GM21526 (cell line): Measurements from ENCODE around the gene TRIM41.
"Not testable (repeated sequence)": the region's sequence is repeated elsewhere in the genome, so short reads cannot be mapped to it uniquely, and the experiment has no call there.

Source experiments
- ATAC-seq: cut with Tn5 transposase; IDR thresholded peaks from one replicate; pipeline ENCODE4 v1.9.1; 2021; ENCODE audit warnings: moderate library complexity; ENCODE audit not compliant: unreplicated experiment, low FRiP score

Gene TRIM41

DNA sequence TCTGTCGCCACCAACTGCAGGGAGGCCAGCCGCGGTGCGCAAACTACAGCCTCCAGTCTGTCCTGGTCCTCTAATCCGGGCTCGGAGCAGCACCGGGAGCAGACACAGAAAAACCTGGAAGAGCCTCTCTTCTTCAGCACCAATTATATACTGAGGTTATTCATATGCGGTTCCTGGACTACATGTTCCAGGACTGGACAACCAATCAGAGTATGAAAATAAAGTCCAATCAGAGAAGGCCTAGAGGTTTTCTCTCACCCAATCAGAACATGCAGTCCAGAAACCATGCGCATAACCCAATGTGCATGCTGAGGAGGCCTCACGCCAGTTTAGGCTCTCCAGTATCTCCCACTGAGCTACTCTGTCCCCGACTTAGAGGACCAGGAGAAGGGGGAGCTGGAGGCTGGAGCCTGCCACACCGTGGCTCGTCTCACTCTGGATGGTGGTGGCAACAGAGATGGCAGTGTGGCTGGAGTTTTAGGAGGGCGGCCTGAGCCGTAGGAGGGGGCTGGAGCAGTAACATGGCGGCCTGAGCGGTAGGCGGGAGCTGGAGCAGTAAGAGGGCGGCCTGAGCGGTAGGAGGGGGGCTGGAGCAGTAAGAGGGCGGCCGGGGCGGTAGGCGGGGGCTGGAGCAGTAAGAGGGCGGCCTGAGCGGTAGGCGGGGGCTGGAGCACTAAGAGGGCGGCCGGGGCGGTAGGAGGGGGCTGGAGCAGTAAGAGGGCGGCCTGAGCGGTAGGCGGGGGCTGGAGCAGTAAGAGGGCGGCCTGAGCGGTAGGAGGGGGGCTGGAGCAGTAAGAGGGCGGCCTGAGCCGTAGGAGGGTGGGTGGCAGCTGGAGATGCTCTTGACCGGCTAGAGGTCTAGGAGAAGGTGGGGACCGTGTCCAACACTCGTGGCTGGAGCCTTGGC, 58.2 kb downstream of the TRIM41 start:
- ATAC-seq, result no peak

DNA sequence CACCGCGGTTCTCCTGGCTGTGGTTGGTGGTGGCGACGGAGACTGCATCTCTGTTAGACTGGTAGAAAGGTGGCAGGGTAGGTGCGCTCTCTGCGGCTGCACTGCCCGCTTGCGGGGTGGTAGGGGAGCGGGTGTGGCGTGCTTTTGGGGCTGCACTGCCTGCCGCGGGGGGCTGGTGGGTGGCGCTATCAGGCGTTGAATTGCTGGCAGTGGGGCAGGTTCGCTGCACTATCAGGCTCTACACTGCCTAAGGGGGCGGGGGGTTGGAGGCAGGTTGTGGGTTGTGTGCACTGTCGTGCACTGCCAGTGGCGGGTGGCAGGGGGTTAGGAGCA, 58.9 kb downstream of the TRIM41 start:
- ATAC-seq, result no peak

DNA sequence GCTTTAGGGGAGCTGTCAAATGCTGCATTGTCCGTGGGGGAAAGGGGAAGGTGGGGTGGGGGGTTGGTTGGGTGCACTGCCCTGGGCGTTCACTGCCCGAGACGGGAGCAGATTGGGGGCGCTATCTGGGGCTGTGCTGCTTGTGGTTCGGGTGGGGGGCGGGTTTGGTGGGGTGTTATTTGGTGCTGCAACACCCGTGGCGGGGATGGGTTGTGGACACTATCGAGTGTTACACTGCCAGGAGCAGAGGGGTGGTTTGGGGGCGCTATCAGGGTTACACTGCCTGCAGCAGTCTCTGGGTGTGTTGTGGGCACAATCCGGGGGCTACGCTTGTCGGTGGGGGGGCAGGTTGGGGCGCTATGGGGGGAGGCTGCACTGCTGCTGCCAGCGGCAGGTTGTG, 59.3 kb downstream of the TRIM41 start:
- not testable (repeated sequence) for ATAC-seq

DNA sequence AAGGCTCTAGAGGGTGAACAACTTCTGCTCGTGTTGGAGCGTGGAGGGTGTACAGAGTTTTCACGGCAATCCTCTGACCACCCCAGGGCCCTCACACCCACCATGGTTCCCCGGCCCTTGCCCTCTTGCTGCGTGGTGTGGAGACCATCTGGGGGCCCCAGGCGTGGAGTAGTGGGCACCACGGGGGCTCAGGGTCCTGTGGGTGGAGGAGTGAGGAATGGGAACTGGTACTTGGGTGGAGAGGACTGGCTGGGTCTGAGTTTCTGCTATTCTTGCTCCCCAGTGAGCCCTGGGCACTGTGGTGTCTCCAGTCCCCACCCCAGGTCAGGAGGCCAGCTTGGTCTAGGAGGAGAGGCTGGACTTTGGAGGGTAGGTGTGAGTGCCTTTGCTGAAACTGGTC, 59.8 kb downstream of the TRIM41 start:
- no peak for ATAC-seq

DNA sequence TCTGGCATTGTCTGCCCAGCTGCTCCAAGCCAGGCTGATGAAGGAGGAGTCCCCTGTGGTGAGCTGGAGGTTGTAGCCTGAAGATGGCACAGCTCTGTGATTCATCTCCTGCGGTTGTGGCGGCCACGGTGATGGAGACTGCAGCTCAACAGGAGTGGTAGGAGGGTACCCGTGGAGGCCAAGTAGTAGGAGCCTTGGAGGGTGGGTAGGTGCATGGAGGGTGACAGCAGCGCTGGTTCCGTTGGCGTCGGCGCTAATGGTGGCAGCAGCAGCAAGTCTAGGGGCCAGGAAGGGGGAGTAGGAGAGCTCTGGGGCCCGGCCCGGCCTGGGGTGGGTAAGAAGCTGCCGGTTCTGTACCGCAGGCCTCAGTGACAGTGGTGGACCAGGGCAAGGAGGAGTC, 60.3 kb downstream of the TRIM41 start:
- no peak for ATAC-seq

DNA sequence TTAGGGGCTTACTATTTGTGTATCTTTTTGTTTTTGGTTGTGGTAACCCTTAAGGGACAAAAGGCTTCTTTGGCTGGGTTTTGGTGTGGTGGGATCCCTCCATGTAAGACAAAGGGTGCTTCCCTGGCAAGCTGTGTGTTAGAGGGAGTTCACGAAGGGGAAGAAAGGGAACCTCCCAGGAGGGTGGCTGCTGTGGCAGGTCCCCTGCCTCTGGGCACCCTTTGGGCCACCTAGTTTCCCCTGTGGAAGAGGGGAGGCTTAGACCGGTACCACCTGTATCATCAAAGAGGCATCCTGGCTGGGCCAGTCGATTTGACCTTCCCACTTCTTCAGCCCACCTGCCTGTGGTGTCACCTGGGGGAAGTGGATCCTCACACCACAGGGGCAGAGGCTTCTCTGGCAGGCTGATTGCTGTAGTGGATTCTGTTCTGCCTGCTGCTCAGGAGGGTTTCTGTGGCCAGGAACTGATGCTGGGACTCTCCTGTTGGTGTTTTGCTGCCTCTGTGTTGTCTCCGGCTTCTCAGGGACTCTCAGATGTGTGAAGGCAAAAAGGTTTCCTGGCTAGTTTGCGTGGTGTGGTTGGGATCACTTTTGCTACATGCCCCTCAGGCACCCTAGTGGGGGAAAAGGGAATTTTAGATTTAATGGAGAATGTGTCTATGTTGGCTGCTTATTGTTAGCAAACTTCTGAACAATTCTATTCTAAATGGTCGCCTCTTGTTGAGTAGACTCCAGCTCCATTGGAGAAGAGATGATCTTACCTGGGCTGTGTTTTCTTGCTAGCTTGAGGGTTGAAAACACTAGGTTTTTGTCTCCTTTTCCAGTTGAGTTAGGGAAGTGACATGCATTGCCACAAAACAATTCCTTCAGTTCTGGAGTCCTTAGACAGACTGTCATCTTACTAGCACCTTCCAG, 61.0 kb downstream of the TRIM41 start:
- ATAC-seq, result not testable (repeated sequence)
